AML-193 (cell line): ENCODE results near the gene SCO2.
A peak's percentile ranks its signal among the peaks of the same experiment; 100 is the strongest.
"Not testable (repeated sequence)": the region's sequence is repeated elsewhere in the genome, so short reads cannot be mapped to it uniquely, and the experiment has no call there.

Experiments used
- DNase-seq, 2 experiments: peaks; one replicate each; lab custom pipeline; 2025; lab: John Stamatoyannopoulos, UW

SCO2 gene

GRCh38 chr22:50551160-50551752 lies 25.9 kb upstream of the SCO2 start:
- DNase-seq = no peak

GRCh38 chr22:50550395-50550794 lies 25.0 kb upstream of the SCO2 start:
- no peak for DNase-seq

GRCh38 chr22:50548921-50549790 lies 23.8 kb upstream of the SCO2 start:
- no peak for DNase-seq

GRCh38 chr22:50548040-50548920 lies 22.9 kb upstream of the SCO2 start:
- no peak for DNase-seq

- no peak for DNase-seq
These were observed 22.0 kb upstream of the SCO2 start for GRCh38 chr22:50547263-50547985.

- no peak for DNase-seq
These were observed 21.2 kb upstream of the SCO2 start for GRCh38 chr22:50546326-50547262.

GRCh38 chr22:50545522-50546325 lies 20.3 kb upstream of the SCO2 start, which contains the start of gene KLHDC7B:
Gene KLHDC7B (plus strand): TSS chr22:50545899. CDS start chr22:50546244, 345 bp downstream.
- DNase-seq = peak in 1 of 2 experiments; percentile 2

- DNase-seq = no peak
These were observed 19.4 kb upstream of the SCO2 start for GRCh38 chr22:50544746-50545253.

GRCh38 chr22:50544078-50544745 lies 18.8 kb upstream of the SCO2 start:
- peak; percentile 46 to 56 for DNase-seq

- DNase-seq = peak; percentile 14 to 20
These were observed 17.1 kb upstream of the SCO2 start for GRCh38 chr22:50542416-50542927.

GRCh38 chr22:50541667-50542026 lies 16.2 kb upstream of the SCO2 start:
- DNase-seq = peak; percentile 61 to 80

GRCh38 chr22:50540381-50540780 lies 15.0 kb upstream of the SCO2 start:
- no peak for DNase-seq

- no peak for DNase-seq
These were observed 12.4 kb upstream of the SCO2 start for GRCh38 chr22:50537765-50538164.

- DNase-seq = no peak
These were observed 10.8 kb upstream of the SCO2 start for GRCh38 chr22:50536226-50536625.

GRCh38 chr22:50535113-50535512 lies 9.7 kb upstream of the SCO2 start:
- no peak for DNase-seq

- not testable (repeated sequence) for DNase-seq
These were observed 8.7 kb upstream of the SCO2 start for GRCh38 chr22:50533856-50534711.
